ENCODE measurements around the gene TEX19. TPM values are rescaled to one million over a fixed set of nuclear protein-coding genes. Genes with fewer than 3 reads are reported as not detected.

TEX19 gene
- total and polyA plus RNA-seq, 9 of the 15 experiments (the other 6 are each of a cell fraction or from before 2014, with no cell fraction given), result 0.10 to 4.9 (median 1.9) TPM

DNA sequence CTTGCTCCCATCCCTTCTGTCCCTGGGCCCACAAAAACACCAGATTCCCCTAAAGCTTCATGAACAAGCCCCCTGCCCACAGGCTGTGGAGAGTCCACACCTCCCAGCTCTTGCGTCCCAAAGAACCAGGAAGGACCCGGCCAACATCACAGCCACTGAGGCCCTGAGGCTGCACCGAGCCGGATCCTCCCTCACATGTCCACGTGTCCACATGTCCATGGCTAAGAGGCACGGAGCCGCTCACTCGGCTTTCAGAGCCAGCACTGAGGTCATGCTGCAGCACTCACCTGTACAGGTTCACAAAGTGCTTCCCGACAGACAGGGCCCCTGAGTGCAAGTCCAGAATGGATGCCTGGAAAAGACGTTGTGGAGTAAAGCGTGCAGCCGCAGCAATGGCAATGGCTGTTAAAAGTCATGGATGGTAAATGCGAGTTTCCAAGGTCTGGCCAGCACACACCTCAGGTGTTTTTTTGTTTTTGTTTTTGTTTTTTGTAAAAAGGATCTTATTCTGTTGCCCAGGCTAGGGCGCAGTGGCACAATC is 47.2 kb downstream of the TEX19 start:
- peak overlapping the region in 1 of 2 experiments; percentile 52; a peak in 1 of 4 replicates for H3K9ac ChIP-seq (ENCODE audit: insufficient read depth in 1 of 2, low read depth in 2 of 2, low read length in 2 of 2)
- no peak overlapping the region for H2AFZ ChIP-seq (ENCODE audit: low read depth, low read length)
- ATAC-seq (no peak), DNase-seq (ENCODE audit: extremely low read depth in 1 of 4, low spot score in 3 of 4) (no peak), FAIRE-seq (no peak)
- no peak for TF ChIP-seq YBX1 (IDR thresholded peaks at IDR 0.05)
- no peak for TF ChIP-seq ATF1 (CRISPR knock-in tag; IDR thresholded peaks at IDR 0.05)
- TF ChIP-seq ATF1 (tag; IDR thresholded peaks at IDR 0.05), result no peak
- TF ChIP-seq, protein P1, sequence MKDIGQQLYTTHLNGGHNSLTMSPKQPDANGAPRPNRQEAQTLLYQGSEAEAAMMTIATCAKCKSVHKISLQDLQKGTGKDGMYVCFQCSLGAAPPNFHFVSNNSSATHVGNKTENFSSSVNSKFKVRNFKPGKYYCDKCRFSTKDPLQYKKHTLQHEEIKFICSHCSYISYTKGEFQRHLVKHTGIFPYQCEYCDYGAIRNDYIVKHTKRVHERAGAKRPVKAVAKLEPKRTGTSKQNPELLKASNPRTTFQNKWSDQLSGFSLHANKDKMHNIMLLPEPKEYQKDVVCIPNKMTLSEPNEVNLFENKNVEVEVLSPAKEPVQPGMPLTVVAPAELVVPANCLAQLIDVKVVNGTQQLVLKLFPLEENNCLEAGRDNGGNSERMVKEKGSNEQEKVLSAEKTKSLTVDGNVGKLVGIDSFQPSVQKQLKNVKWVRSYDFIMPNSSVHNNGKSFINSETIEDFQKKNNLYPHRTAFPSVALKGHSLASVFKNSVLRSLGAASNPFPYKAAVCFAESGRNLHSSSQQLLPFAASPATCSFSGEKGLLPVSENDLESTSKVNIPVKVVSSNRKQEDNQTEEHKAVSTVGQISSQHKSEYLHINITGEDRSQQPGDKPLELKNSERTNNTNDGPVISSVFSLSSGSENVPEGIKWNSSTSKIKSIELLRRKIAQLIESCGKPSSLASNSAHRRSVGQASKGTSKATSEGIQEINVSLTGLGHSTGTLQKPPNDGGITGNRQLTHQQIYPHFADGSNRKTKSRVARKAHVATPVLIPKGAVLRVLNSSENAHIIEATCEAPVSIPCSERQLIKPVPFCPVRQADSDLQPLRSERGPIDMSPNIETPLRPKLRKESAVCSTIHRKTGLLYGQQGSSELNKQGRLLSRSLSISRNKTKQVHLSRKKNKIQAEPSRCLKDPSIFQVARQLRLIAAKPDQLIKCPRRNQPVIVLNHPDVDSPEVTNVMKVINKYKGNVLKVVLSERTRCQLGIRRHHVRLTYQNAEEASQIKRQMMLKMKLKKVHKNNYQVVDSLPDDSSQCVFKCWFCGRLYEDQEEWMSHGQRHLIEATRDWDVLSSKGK (CRISPR knock-in tag; IDR thresholded peaks at IDR 0.05), result no peak
- TF ChIP-seq, protein P2, sequence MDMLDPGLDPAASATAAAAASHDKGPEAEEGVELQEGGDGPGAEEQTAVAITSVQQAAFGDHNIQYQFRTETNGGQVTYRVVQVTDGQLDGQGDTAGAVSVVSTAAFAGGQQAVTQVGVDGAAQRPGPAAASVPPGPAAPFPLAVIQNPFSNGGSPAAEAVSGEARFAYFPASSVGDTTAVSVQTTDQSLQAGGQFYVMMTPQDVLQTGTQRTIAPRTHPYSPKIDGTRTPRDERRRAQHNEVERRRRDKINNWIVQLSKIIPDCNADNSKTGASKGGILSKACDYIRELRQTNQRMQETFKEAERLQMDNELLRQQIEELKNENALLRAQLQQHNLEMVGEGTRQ (CRISPR knock-in tag; IDR thresholded peaks at IDR 0.05), result no peak
- TF ChIP-seq SMARCE1 (IDR thresholded peaks at IDR 0.05), result no peak
- CTCF ChIA-PET (ENCODE audit: low intra/inter-chr PET ratio), result no interaction called here
- 83% methylated on average over 9 of the region's 14 CpGs for whole genome bisulfite sequencing (ENCODE audit: insufficient coverage, low coverage, missing lambda C conversion rate)
- peaks cover 5% of the 10 kb centered on the region for H3K9me1 ChIP-seq (ENCODE audit: control insufficient read depth, insufficient read depth, low read length)
- H3K27ac ChIP-seq (ENCODE audit: extremely low read depth, low read depth, low read length), result no peak overlapping the region
- H3K79me2 ChIP-seq (ENCODE audit: control insufficient read depth, insufficient read depth, low read length), result peaks cover 3% of the 10 kb centered on the region; the same call in 1 of the 3 replicates
- POLR2A ChIA-PET, result interaction anchor here (1.2 kb wide), 1 partner anchor 9 kb away, joined by 3 read pairs; no protein-coding TSS in a partner anchor
- no peaks in the 10 kb centered on the region for H3K27me3 ChIP-seq (ENCODE audit: control insufficient read depth in 2 of 2, insufficient read depth in 2 of 2, low read length in 2 of 2)
- peaks cover 0 to 13% of the 10 kb centered on the region in 2 experiments; a peak in 1 of 5 replicates for H3K4me1 ChIP-seq (replicated peaks in 1 of 2; ENCODE audit: control insufficient read depth in 2 of 2, insufficient read depth in 2 of 2, low read length in 2 of 2)
- no peaks in the 10 kb centered on the region for H3K9me3 ChIP-seq (replicated peaks; ENCODE audit: control insufficient read depth, insufficient read depth, low read depth, low read length)
- no peak overlapping the region for H3K4me3 ChIP-seq
- no peaks in the 10 kb centered on the region for H4K20me1 ChIP-seq (replicated peaks; ENCODE audit: control insufficient read depth, insufficient read depth, low read length)
- BruUV-seq (replicated peaks), result no TSS peak
- in situ Hi-C loops (cut with MboI) (no loop called here), intact Hi-C loops (cut with micrococcal nuclease) (no loop called here)
- H3K36me3 ChIP-seq (ENCODE audit: control insufficient read depth, insufficient read depth, low read length), result peaks cover 31% of the 10 kb centered on the region; the same call in 1 of the 3 replicates
- no peak overlapping the region for H3K4me2 ChIP-seq (ENCODE audit: insufficient read depth, low read length)
